GM19193 (cell line): Measurements from ENCODE around the gene KPNA4.

ENCODE experiments used
- POLR2A ChIP-seq: IDR thresholded peaks from 4 replicates; pipeline ENCODE4 v1.6.1; 2011; ENCODE audit not compliant: insufficient read depth, insufficient read length; ENCODE audit errors: extremely low read depth

The KPNA4 gene

DNA sequence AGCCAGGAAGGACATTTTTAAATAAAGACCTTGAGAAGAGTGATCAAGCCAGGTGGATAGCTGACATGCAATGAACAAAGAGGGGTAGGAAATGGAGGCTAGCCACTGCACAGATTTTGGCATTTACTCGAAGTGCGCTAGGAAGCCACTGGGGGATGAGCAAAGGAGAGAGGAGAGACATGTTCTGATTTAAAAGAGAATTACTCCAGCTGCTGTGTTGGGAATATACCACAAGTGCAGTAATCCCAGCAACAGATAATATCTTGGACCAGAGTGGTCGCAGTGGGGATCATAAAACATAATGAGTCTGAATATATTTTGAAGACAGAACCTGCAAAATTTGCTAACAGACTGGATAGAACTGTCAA is 19.9 kb downstream of the KPNA4 start:
- TF ChIP-seq POLR2A: no peak

DNA sequence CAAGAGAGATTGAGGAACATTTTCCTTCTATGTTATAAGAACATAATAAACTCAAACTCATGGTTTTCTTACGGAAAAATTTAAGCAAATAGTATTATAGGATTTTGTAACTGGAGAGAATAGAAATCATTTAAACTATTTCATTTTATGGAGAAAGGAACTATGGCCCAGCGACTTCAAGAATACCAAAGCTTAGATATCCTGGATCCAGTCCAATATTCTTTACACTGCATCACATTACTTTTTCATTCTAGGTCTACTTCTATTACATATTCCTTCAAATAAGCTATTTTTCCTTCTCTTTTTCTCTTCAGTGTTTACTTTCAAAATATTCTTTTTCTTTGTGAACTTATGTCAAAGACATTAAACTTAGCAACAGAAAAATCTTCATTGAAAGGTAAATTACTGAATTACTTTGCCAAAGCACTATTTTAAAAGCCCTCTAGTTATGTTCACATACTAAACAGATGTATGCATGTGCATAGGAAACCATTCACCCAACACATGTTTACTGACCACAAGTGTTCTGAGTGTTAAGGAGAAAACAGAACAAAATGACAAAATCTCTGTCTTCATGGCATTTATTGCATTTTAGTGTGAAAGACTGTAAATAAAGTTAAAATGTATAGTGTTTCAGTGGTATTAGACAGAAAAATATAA is 20.4 kb downstream of the KPNA4 start:
- TF ChIP-seq POLR2A: no peak

DNA sequence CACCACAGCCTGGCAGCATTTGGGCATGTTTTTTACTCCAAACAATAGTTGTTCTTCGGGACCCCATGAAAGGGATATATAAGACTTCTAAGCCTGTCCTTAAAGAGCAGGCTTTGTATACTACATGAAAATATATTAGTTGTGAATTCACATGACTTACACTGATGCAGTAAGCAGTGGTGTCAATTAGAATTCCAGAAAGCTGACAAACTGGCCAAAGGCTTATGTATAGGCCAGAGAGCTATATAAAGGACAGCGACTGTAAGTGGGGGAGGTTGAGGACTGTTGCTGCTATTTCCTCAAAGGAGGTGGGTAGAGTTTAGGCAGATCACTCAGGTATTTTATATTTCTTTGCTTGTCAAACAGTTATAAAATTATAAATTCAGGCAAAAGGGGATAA is 24.8 kb downstream of the KPNA4 start:
- no peak for TF ChIP-seq POLR2A

DNA sequence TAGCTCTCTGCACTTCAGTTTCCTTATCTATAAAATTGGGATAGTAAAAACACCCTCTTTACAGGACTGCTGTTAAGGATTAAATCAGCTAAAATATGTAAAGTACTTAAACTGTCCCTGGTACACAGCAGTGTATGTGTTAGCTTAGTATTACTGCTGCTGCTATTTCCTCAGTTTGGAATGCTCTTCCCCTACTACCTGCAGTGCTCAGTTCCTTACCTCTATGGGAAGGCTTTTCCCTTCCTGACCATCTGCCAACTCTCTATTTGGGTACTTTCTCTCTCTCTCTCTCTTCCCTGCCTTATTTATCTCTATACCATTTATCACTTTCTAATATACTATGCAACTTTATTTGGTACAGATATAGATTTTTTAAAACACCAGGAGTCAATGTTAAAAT is 26.5 kb downstream of the KPNA4 start:
- TF ChIP-seq POLR2A: no peak

DNA sequence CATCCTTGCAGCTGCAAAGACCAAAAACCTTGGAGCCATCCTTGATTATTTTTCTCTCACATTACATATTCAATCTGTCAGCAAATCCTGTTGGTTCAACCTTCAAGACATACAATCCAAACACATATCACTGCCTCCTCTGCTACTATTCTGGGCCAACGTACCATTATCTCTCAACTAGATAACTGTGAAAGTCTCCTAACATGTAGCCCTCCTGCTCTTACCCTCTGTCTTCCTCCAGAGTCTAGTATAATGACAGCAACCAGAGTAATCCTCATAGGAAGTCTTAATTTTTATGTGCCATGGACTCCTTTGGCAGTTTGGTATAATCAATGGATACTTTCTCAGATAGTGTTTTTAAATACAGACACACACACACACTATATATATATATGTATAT is 27.6 kb downstream of the KPNA4 start:
- no peak for TF ChIP-seq POLR2A

DNA sequence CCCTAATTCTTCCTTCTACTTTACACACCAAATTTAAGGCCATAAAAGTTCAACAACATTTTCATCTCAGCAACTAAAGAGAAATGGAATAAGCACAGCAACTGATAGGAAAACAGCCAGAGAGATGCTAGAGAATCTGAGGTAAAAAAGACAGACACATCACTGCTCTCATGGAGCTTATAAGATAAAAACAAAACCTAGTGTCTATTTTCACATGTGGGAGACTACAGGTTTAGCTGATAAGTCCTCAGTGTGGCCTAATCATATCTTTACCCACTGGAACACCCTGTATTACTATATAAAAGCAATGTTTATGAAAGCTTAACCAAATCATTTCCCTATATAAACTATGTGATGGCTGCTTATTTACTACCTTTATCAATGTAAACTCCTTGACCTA is 33.0 kb downstream of the KPNA4 start:
- TF ChIP-seq POLR2A: no peak

DNA sequence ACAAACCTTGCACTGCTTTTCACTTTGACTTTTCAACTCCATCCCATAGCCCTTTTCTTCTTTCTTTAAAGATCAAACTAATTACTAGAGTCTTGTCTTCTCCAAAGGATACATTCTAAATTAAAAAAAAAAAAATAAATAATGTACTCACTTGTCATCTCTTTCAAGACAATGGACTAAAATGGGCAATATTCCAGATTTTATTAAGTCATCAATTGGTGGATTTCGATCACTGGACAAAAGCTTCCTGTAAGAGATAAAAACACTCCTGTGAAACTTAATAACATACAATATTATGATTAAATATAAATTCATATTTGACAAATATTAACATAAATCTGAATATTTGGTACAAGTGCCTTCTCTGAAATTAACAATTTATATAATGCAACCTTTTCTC is 34.1 kb downstream of the KPNA4 start:
- no peak for TF ChIP-seq POLR2A

DNA sequence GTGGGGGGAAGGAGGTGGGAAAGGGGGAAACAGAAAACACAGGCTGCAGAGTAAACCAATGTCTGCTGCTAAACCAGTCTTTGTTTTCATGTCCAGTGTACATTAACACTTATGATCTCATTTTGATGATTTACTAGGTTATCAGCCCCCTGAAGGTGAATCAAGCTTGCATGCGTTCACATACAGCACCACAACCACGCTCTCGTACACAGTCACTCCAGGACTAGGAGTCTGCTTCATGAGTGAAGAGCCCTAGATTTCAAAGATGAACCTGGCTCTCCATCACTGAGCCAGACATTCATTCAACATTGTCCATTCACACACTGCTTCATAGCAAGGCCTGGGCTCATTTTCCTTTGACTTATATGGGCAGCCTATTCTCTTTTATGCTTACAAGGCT is 64.0 kb downstream of the KPNA4 start:
- no peak for TF ChIP-seq POLR2A

DNA sequence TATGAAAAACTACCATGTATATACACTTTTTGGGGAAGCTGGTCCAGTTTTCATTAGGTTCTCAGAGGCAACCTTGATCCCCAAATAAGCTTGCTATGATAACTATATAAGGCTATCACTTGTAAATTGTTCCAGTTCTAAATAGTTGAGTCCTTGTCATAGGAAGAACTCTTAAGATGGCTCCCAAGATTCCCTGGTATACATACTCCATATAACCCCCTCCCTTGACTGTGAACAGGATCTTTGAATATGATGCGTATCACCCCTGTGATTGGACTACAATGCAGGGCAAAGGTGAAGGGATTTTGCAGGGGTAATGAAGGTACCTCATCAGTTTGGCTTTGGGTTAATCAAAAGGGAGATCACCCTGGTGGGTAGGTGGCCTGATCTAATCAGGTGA is 67.2 kb downstream of the KPNA4 start:
- no peak for TF ChIP-seq POLR2A

DNA sequence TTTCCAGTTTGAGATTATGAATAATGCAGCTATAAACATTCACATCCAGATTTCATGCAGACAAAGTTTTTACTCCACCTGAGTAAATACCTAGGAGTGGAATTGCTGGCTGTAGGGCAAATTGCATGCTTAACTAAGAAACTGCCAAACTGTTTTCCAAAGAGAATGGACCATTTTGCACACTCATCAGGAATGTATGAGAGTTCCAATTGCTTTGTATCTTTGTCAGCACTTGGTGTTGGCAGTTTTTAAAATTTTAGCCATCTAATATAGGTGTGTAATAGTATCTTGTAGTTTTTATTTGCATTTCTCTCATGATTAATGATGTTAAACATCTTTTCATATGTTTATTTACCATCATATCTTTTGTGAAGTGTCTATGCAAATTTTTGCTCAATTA is 75.2 kb downstream of the KPNA4 start:
- no peak for TF ChIP-seq POLR2A

DNA sequence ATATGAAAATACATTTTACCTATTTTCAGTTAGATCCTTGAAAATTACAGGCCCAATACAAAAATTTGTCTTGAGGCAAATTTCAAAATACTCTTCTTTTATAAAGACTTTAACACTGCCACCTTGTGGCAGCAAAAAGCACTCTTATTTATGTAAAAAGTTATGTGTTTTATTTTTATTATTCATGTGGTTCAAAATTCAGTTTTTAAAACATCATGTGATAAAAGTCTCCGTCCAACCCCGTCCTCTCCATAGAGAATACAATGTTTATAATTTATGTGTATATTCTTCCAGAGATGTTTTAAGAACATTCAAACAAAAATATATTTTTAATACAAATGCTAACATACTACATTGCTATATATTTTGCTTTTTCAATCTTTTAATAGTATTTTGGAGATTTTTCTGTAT is 78.9 kb downstream of the KPNA4 start:
- TF ChIP-seq POLR2A: no peak

DNA sequence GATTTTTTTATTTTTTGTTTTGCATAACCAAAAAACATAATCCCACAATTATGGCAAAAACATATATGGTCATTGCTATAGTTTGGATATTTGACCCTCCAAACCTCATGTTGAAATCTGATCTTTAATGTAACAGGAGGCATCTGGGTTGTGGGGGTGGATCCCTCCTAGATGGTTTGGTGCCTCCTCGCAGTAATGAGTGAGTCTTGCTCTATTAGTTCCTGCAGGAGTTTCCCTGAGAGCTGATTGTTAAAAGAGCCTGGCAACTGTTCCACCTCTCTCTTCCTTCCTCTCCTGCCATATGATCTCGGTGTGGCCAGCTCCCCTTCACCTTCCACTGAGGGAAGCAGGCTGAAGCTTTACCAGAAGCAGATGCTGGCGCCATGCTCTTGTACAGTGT is 82.6 kb downstream of the KPNA4 start:
- no peak for TF ChIP-seq POLR2A

DNA sequence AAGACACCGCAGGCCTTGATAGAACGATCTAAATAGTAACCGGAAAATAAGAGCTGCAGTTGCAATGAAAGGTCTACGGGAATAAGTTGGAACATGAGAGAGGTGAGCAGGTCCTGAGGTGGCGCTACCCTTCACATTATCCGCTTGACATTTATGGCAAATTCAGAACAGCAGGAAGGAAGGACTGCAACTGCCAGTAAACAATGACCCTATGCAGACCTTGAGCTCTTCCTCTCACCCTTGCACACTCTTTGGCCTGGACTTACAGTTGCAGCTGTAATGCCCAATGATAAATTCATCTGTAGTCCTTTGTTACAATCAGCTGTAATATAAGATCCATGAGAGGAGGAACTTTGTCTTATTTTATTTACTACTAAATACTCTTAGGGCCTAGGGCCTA is 83.5 kb downstream of the KPNA4 start:
- no peak for TF ChIP-seq POLR2A

DNA sequence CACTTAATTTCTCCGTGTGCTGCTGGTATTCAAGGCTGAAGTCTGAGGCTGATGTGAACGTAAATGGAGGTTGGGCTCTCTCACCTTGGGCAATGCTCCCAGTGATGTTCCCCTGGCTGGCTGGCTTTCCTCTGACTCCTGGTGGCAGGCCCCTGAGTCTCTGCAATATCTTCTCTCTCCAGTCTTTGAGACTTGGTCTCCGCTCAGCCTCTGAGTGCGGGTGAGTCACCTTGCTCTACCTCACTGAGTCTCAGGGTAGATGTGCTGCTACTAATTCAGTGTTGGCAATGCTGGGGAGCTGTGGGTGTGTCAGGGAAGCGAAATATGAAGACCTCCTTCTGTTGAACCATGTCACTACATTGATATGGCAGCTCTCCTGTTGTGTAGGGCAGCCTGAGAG is 84.4 kb downstream of the KPNA4 start:
- no peak for TF ChIP-seq POLR2A

DNA sequence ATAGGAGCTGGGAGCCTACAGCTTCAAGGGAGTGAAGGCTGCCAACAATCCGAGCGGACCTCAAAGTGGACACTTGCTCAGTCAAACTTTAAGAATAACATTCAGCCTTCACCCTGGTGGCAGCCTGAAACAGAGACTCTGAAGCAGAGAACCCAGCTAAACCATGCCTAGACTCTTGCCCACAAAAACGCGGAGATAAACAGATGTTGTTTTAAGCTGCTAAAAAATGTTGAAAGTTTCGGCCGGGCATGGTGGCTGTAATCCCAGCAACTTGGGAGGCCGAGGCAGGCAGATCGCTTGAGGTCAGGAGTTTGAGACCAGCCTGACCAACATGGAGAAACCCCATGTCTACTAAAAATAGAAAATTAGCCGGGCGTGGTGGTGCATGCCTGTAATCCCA is 86.0 kb downstream of the KPNA4 start:
- TF ChIP-seq POLR2A: no peak

DNA sequence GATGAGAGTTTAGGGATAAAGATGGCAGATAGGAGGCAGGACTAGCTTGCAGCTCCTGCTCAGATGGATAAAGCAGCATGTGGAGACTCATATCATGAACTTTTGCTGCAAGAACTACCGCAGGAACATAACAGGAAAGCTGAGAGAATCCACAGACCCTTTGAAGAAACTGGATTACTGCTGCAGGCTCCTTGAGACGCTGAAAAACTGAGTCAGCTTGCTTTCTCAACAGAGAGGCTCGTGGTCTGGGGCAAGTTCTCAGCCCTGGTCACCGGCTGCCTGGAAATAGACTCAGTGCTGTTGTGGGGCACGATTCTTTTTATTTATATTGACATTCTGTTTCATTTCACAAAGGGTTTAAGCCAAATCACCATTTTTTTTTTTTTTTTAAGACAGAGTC is 87.0 kb downstream of the KPNA4 start:
- no peak for TF ChIP-seq POLR2A

DNA sequence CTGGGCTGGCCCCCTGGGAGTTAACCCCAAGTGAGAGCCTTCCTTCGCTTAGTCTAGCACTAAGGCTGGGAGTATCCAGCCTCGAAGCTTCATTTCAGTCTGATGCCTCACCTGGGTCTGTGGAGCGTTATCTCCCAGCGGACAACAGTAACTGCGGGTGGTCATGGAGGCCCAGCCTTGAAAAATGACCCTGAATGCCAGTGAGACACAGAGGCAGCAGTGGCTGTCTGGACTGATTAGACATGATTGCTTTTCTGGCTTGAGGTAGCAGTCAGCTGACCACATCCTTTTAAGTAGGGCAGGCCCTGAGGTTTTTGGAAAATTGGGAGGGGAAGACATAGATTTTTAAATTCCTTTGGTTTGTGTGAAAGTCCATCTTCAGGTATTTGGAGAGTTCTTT is 87.6 kb downstream of the KPNA4 start:
- no peak for TF ChIP-seq POLR2A
